ENCODE results near the gene RNF5.
"Not testable (repeated sequence)": the region's sequence is repeated elsewhere in the genome, so short reads cannot be mapped to it uniquely, and the experiment has no call there.

The RNF5 gene, protein sequence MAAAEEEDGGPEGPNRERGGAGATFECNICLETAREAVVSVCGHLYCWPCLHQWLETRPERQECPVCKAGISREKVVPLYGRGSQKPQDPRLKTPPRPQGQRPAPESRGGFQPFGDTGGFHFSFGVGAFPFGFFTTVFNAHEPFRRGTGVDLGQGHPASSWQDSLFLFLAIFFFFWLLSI

DNA sequence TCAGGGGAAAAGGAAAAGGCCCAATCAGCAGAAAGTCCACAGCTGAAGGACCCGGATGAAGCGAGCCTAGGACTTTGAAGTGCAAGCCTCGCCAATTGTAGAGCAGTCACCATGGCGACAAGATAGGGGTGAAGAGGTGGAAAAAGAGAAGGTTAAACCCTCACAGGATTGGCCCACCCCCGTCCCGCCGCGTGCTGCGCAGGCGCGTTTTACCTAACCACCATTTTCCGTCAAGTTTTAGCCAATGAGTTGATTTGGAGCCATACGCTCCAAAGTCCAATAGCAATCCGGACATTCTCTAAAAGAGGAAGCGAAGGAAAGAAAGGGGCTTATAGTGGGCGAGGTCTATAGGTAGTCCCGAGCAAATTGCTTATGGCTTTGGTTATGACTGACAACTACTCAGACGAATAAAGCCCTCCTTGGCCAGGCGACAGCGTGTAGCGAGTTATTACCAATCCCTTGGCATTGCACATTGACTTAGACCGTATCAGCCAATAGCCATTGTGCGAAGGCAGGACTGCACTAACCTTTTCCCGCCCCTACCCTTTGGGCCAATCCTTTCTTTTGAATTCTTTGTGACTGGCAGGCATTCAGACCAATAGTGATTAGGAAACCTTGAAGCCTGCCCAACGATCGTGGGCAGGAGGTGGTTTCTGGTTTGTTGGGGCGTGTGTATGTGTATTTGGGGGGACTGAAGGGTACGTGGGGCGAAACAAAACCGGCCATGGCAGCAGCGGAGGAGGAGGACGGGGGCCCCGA, at the start of gene RNF5:
RNF5 (plus strand) TSS at position 618 of the 759 bp plus-strand sequence; CDS start at position 725, 107 bp downstream.
- DNase-seq (ENCODE audit: low read depth), result peak; percentile 100
- Histone ChIP-seq H3K9me3 (ENCODE audit: control insufficient read depth, low read length) (no peaks in the 10 kb centered on the region), H3K27me3 (replicated peaks; ENCODE audit: control insufficient read depth, insufficient read depth, low read length) (no peaks in the 10 kb centered on the region), H3K4me1 (ENCODE audit: control insufficient read depth, insufficient read depth, low read length) (peaks cover 35% of the 10 kb centered on the region), H3K4me3 (ENCODE audit: low read length) (peak within 1 kb of the TSS; percentile 97), H3K36me3 (ENCODE audit: control insufficient read depth, insufficient read depth, low read length, severe bottlenecking) (peaks cover 23% of the 10 kb centered on the region), H3K9ac (ENCODE audit: low read length) (peak within 1 kb of the TSS; percentile 92)

DNA sequence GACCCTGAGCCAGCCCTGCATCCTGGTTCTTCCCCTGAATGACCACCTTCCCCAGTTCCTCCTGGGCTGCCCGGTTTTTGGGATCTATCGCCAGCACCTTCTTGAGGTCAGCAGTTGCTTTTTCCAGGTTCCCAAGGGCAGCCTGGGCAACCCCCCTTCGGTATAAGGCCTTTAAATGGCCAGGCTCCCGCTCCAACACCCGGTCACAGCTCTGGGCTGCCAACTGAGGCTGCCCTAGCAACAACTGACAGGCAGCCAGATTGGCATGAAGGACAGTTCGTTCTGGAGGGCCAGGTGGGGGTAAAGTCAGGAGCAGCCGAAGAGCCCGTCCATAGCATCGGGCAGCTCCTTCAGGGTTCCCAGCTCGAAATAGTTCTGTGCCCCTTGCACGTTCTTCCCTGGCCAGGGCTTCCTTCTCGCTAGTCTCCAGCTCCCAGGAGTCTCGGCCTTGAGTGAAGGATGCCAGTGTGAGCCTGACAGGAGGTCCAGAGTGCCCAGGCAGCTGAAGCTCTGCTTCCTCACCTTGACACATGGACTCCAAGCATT, 49.4 kb upstream of the RNF5 start:
- peak overlapping the region; percentile 99 for H3K4me3 ChIP-seq (ENCODE audit: low read length)
- peak overlapping the region; percentile 85 for H3K9ac ChIP-seq (ENCODE audit: low read length)
- no peaks in the 10 kb centered on the region for H3K27me3 ChIP-seq (replicated peaks; ENCODE audit: control insufficient read depth, insufficient read depth, low read length)
- H3K4me1 ChIP-seq (ENCODE audit: control insufficient read depth, insufficient read depth, low read length), result peaks cover 22% of the 10 kb centered on the region
- no peaks in the 10 kb centered on the region for H3K9me3 ChIP-seq (ENCODE audit: control insufficient read depth, low read length)
- H3K36me3 ChIP-seq (ENCODE audit: control insufficient read depth, insufficient read depth, low read length, severe bottlenecking), result peaks cover 25% of the 10 kb centered on the region
- no peak for DNase-seq (ENCODE audit: low read depth)

DNA sequence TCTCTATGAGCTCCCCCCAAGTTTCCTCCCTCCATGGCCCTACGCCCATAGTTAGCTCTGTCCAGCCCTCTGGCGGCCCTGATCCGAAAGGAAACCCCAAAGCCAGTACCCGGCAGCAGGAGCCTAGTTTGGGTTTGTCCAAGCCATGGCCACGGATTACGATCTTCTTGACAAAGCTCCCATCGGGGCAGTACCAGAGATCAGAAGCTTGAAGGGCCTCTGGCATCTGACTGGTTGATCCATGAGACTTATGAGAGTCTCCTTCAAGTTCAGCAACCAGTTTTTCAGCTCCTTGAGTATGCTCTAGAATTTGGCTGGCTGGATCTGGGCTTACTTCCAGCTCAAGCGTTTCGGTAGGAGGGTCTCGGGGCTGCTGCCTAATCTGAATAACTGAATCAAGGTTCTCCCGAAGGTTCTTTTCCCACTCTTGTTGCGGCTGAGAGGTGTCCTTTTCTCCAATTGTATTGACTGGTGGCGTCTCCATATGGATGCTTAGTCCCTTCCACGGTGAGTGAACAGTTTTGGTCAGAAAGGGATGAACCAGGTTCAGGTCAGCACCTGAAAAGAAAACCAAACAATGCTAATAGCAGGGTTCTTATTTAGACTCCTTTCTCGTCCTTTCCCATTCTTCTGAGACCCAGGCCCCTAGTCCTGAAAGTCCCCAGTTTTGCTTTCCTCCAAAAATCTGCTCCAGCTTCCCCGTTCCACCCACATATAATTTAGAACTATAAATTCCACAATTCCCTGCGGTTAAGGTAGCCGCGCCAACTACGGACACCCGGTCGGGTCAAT, 48.7 kb upstream of the RNF5 start:
- Histone ChIP-seq H3K9ac (ENCODE audit: low read length) (peak overlapping the region; percentile 85), H3K36me3 (ENCODE audit: control insufficient read depth, insufficient read depth, low read length, severe bottlenecking) (peaks cover 18% of the 10 kb centered on the region), H3K4me1 (ENCODE audit: control insufficient read depth, insufficient read depth, low read length) (peaks cover 22% of the 10 kb centered on the region), H3K9me3 (ENCODE audit: control insufficient read depth, low read length) (no peaks in the 10 kb centered on the region), H3K4me3 (ENCODE audit: low read length) (peak overlapping the region; percentile 99), H3K27me3 (replicated peaks; ENCODE audit: control insufficient read depth, insufficient read depth, low read length) (no peaks in the 10 kb centered on the region)
- DNase-seq (ENCODE audit: low read depth), result no peak

DNA sequence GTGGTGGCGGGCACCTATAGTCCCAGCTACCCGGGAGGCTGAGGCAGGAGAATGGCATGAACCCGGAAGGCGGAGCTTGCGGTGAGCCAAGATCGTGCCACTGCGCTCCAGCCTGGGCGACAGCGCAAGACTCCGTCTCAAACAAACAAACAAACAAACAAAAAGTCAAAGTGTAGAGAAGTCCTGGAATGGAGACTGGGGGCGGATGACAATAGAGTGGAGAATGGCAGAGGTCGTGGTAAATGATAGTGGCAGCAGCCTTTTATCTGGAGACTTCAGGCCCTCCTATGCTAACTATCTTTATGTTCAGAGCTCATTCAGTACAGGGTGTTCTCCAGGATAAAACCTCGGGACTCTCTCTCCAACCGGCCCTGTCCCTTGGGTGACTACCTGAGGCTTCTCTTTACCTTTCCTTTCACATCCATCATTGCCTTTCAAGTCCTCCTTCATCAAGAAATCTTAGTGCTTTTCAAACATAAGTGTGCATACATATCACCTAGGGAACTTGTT, 46.7 kb upstream of the RNF5 start:
- no peaks in the 10 kb centered on the region for H3K9me3 ChIP-seq (ENCODE audit: control insufficient read depth, low read length)
- no peak for DNase-seq (ENCODE audit: low read depth)
- H3K9ac ChIP-seq (ENCODE audit: low read length), result no peak overlapping the region
- no peaks in the 10 kb centered on the region for H3K27me3 ChIP-seq (replicated peaks; ENCODE audit: control insufficient read depth, insufficient read depth, low read length)
- H3K4me1 ChIP-seq (ENCODE audit: control insufficient read depth, insufficient read depth, low read length), result peaks cover 22% of the 10 kb centered on the region
- H3K36me3 ChIP-seq (ENCODE audit: control insufficient read depth, insufficient read depth, low read length, severe bottlenecking), result no peaks in the 10 kb centered on the region
- no peak overlapping the region for H3K4me3 ChIP-seq (ENCODE audit: low read length)

DNA sequence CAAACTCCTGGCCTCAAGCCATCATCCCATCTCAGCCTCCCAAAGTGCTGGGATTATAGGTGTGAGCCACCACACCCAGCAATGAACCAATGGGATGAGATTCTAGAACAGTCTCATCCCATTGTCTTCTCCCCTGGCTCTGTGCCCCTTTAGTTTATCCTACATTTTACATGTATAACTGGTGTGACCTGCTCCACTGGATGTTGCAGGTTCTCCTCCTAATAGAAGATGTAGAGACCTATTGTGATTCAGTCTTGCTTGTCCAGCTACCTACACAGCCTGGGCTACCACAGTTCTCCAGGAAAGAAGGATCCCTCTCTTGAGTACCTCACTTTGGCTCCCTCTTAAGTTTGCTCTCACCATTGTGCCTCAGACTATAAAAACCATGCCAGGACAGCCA, 46.1 kb upstream of the RNF5 start:
- H3K9me3 ChIP-seq (ENCODE audit: control insufficient read depth, low read length), result no peaks in the 10 kb centered on the region
- no peak overlapping the region for H3K4me3 ChIP-seq (ENCODE audit: low read length)
- H3K27me3 ChIP-seq (replicated peaks; ENCODE audit: control insufficient read depth, insufficient read depth, low read length), result no peaks in the 10 kb centered on the region
- H3K36me3 ChIP-seq (ENCODE audit: control insufficient read depth, insufficient read depth, low read length, severe bottlenecking), result no peaks in the 10 kb centered on the region
- no peak for DNase-seq (ENCODE audit: low read depth)
- H3K4me1 ChIP-seq (ENCODE audit: control insufficient read depth, insufficient read depth, low read length), result peaks cover 18% of the 10 kb centered on the region
- H3K9ac ChIP-seq (ENCODE audit: low read length), result no peak overlapping the region

DNA sequence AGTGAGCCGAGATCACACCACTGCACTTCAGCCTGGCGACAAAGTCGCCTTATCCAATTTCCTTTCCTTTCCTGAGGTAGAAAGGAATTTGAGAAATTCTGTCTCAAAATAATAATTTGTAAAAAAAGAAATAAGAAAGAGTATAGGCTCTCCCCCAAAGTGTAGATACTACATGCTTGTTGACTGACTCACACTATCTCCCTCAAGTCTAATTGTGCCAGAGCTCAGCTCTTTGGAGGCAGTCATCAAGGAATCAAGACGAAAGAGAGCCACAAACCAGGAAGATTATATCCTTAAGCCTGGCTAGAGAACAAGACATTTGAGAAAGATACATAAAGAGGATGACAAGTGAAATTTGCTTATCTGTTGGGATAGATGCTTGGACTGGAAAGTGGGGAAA, 44.4 kb upstream of the RNF5 start:
- Histone ChIP-seq H3K9ac (ENCODE audit: low read length) (no peak overlapping the region), H3K4me1 (ENCODE audit: control insufficient read depth, insufficient read depth, low read length) (peaks cover 9% of the 10 kb centered on the region), H3K27me3 (replicated peaks; ENCODE audit: control insufficient read depth, insufficient read depth, low read length) (no peaks in the 10 kb centered on the region), H3K36me3 (ENCODE audit: control insufficient read depth, insufficient read depth, low read length, severe bottlenecking) (no peaks in the 10 kb centered on the region), H3K9me3 (ENCODE audit: control insufficient read depth, low read length) (no peaks in the 10 kb centered on the region), H3K4me3 (ENCODE audit: low read length) (no peak overlapping the region)
- no peak for DNase-seq (ENCODE audit: low read depth)

DNA sequence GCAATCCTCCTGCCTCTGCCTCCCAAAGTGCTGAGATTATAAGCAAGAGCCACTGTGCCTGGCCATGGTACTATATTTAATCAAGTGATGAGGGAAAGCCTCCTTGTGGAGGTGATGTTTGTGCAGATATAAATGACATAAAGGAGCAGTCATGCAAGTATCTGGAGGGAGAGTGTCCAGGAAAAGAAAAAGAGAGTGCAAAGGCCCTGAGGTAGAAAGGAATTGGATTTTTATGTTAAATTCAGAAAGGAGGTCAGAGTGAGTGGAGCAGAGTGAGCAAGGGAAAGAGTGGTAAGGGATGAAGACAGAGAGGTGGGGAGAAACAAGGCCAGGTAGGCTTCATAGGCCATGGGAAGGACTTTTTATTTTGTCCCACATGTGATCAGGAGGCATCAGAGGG, 40.8 kb upstream of the RNF5 start:
- Histone ChIP-seq H3K4me1 (ENCODE audit: control insufficient read depth, insufficient read depth, low read length) (peaks cover 10% of the 10 kb centered on the region), H3K9ac (ENCODE audit: low read length) (no peak overlapping the region), H3K27me3 (replicated peaks; ENCODE audit: control insufficient read depth, insufficient read depth, low read length) (no peaks in the 10 kb centered on the region), H3K9me3 (ENCODE audit: control insufficient read depth, low read length) (no peaks in the 10 kb centered on the region), H3K4me3 (ENCODE audit: low read length) (no peak overlapping the region), H3K36me3 (ENCODE audit: control insufficient read depth, insufficient read depth, low read length, severe bottlenecking) (no peaks in the 10 kb centered on the region)
- no peak for DNase-seq (ENCODE audit: low read depth)

DNA sequence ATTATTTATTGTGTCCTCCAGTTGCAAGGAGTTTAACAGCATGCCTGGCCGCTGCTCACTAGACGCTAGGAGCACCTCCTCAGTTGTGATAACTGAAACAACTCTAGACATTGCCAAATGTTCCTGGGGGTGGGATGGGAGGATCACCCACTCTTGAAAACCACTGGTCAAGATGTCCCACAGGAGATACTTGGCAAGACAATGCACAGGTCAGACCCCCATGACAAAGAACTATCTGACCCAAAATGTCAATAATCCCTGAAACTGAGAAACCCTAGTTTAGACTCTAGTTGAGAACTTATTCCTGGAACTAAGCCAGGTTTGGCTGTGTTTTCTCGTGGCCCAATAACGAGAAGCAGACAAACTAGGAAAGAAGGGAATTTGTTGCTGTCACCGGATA, 38.6 kb upstream of the RNF5 start:
- Histone ChIP-seq H3K4me3 (ENCODE audit: low read length) (no peak overlapping the region), H3K36me3 (ENCODE audit: control insufficient read depth, insufficient read depth, low read length, severe bottlenecking) (no peaks in the 10 kb centered on the region), H3K9me3 (ENCODE audit: control insufficient read depth, low read length) (no peaks in the 10 kb centered on the region), H3K4me1 (ENCODE audit: control insufficient read depth, insufficient read depth, low read length) (peaks cover 12% of the 10 kb centered on the region), H3K27me3 (replicated peaks; ENCODE audit: control insufficient read depth, insufficient read depth, low read length) (no peaks in the 10 kb centered on the region), H3K9ac (ENCODE audit: low read length) (no peak overlapping the region)
- DNase-seq (ENCODE audit: low read depth), result no peak

DNA sequence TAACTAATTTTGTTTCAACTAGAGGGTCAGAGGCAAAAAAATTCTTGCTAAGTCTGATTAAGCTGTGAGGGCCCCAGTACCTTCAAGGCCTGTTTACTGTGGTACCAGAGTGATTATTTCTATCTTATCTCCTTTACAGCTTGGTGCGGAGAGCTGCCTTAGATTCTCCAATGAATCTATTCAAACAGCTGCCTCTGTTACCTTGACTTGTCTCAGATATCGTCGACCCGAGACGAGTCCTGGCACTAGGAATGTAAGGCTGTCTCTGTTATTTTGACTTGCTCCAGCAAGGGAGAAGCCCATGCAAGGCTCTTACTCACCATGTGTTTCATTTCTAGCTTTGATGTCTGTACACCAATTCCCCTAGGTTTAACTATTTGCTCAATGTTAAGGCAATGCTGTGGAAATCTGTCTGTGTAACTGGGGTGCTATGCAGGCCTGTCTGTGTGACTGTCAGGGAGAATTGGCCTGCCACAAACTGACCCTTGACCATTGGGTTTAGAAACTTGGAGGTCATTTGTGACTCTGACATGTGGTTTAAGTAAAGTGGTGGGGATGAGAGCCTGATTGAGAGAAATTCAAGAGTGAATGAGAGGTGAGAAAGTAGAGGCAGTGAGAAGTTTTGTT, 37.7 kb upstream of the RNF5 start:
- H3K27me3 ChIP-seq (replicated peaks; ENCODE audit: control insufficient read depth, insufficient read depth, low read length), result no peaks in the 10 kb centered on the region
- no peak for DNase-seq (ENCODE audit: low read depth)
- peaks cover 14% of the 10 kb centered on the region for H3K4me1 ChIP-seq (ENCODE audit: control insufficient read depth, insufficient read depth, low read length)
- no peaks in the 10 kb centered on the region for H3K9me3 ChIP-seq (ENCODE audit: control insufficient read depth, low read length)
- H3K4me3 ChIP-seq (ENCODE audit: low read length), result no peak overlapping the region
- no peak overlapping the region for H3K9ac ChIP-seq (ENCODE audit: low read length)
- H3K36me3 ChIP-seq (ENCODE audit: control insufficient read depth, insufficient read depth, low read length, severe bottlenecking), result no peaks in the 10 kb centered on the region

DNA sequence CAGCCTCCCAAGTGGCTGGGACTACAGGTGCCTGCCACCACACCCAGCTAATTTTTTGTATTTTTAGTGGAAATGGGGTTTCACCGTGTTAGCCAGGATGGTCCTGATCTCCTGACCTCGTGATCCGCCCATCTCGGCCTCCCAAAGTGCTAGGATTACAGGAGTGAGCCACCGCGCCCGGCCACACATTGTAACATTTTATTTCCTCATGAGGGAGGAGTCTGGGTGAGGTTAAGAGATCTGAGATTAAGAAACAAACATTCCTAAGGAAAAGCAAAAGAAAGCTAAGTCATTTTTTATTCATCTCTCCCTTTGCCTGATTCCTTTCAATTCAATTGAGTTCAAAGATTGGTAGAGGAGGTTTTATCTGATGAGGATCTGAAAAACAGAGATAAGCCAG, 34.0 kb upstream of the RNF5 start:
- not testable (repeated sequence) for H3K9me3 ChIP-seq (ENCODE audit: control insufficient read depth, low read length); DNase-seq (ENCODE audit: low read depth); H3K36me3 ChIP-seq (ENCODE audit: control insufficient read depth, insufficient read depth, low read length, severe bottlenecking); H3K9ac ChIP-seq (ENCODE audit: low read length); H3K4me3 ChIP-seq (ENCODE audit: low read length); H3K27me3 ChIP-seq (replicated peaks; ENCODE audit: control insufficient read depth, insufficient read depth, low read length)
- peaks cover 14% of the 10 kb centered on the region for H3K4me1 ChIP-seq (ENCODE audit: control insufficient read depth, insufficient read depth, low read length)
